SKM-1 (cell line): ENCODE data around the gene PRSS35.
"Not testable (repeated sequence)": the region's sequence is repeated elsewhere in the genome, so short reads cannot be mapped to it uniquely, and the experiment has no call there.

ENCODE experiments used
- DNase-seq: peaks from one replicate; lab custom pipeline; 2025; ENCODE audit not compliant: unreplicated experiment; lab: John Stamatoyannopoulos, UW

PRSS35 gene, protein sequence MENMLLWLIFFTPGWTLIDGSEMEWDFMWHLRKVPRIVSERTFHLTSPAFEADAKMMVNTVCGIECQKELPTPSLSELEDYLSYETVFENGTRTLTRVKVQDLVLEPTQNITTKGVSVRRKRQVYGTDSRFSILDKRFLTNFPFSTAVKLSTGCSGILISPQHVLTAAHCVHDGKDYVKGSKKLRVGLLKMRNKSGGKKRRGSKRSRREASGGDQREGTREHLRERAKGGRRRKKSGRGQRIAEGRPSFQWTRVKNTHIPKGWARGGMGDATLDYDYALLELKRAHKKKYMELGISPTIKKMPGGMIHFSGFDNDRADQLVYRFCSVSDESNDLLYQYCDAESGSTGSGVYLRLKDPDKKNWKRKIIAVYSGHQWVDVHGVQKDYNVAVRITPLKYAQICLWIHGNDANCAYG

DNA sequence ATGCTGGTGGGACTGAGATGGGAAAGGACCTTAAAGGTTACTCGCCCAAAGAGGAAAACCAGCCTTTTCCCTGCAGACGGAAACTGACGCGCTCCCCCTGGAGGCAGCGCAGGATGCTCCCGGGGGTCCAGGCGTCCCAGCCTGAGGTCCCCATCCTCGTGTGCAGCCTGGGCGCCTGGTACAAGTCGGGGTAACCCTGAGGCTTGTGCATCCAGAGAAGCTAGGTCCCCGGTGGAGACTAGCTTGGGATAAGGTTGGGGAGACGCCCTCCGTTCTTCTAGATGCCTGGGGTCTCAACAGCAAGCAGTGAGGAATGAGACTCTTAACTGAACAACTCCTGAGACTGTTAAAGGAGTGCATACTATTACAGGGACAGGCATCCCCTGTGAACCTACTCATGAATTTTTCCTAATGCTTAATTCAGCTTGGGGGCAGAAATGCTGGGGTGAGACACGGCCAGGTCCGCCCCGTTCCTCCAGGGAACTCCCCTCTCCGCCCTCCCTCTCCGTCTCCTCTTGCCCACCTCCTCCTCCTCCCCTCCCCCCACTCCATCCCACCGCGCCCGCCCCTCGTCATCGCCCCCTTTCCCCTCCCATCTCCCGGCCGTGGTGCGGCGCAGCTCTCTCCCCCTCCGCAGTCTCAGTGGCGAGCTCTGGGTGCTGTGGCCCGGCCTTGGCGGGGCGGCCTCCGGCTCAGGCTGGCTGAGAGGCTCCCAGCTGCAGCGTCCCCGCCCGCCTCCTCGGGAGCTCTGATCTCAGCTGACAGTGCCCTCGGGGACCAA is at the start of gene PRSS35:
Gene PRSS35 (plus strand): TSS at position 634 of the 781 bp plus-strand sequence. CDS start 10,908 bp downstream, outside the sequence.
- DNase-seq, result no peak

- no peak for DNase-seq
Measured at GRCh38 chr6:83463886-83464285, 48.4 kb upstream of the PRSS35 start.

DNA sequence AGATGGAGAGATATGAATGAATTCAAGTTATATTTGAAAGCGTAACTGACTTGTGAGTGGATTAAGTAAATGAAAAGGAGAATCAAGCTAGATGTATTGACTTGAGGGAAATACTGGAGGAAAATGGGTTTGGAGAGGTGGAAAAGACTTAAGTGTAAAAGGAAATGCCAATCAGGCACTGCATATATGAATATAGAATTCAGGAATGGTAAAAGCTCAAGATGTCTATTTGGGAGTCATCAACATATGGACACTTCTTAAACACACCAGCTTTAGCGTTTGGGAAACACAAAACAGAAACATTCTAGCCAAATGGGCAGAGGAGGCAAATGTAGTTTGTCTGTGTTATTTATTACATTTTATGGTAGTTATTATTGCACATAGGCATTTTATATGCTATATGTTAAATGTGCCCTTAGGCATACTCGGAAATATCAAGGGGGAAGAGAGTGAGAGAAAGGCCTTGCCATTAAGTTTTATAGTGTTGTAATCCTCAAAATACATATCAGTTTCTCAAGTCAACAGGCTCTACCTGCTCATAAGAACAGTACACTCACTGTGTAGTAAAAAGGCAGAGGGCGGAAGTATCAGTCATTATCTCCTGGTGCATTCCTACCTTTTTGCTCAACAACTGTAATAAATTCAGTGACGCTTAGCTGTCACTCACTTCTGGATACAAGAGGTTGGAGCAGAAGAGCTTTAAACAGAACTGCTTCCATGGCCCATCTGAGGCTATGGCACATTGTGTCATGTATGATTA is 47.8 kb upstream of the PRSS35 start:
- no peak for DNase-seq

- DNase-seq, result no peak
Measured at GRCh38 chr6:83466328-83466727, 46.0 kb upstream of the PRSS35 start.

DNA sequence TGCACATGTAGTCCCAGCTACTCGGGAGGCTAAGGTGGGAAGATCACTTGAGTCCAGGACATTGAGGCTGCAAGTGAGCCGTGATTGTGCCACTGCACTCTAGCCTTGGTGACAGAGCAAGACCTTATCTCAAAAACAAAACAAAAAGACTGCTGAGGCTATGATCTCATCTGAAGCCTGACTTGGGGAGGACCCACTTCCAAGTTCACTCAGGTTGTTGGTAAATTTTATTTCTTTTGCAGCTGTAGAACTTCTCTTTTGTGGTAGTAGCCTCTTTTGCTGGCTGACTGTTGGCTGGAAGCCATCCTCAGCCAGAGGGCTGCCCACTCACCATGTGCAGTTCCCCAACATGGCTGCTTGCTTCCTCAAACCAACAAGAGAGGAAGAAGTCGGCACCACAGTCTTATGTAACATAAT is 44.7 kb upstream of the PRSS35 start:
- peak; percentile 70 for DNase-seq

GRCh38 chr6:83470001-83470400 is 42.3 kb upstream of the PRSS35 start:
- no peak for DNase-seq

- DNase-seq, result no peak
Measured at GRCh38 chr6:83470587-83470986, 41.7 kb upstream of the PRSS35 start.

- no peak for DNase-seq
Measured at GRCh38 chr6:83472767-83473166, 39.6 kb upstream of the PRSS35 start.

DNA sequence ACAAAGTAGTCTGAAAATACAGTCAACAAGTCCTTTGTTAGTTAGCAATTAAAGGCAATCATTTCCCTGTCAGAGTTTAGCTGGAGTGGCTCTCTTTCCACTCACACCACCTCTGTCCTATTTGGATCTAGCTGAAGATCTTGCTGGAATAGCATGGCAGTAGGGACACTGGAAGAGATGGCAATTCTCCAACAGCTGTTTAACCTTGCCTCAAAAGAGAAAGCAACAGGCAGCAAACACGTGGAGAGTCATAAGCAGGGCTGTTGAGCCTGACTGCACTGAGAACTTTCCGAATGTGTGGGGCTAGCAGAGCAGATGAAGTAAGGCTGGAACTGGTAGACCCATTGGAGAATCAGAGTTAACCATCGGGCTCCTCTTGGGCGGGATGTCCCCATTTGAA is 38.0 kb upstream of the PRSS35 start:
- no peak for DNase-seq

- no peak for DNase-seq
Measured at GRCh38 chr6:83476971-83477370, 35.4 kb upstream of the PRSS35 start.

DNA sequence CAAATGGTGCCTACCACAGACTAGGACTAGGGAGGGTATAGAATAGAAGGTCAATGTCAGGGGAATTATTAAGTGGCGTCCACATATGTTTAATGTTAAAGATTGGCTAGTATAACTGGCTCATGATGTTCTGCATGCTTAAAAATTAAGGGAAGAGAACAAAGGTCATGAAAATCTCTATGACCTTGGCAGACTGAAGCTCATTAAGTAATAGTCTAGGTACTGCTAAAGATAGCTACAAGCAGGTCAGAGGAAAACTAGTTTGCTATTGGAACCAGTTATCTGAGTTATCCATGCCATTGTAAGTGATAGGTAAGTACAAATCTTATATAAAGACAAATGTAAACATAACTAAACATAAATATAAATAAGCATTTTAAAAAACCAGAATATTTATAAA is 32.9 kb upstream of the PRSS35 start:
- DNase-seq, result no peak

DNA sequence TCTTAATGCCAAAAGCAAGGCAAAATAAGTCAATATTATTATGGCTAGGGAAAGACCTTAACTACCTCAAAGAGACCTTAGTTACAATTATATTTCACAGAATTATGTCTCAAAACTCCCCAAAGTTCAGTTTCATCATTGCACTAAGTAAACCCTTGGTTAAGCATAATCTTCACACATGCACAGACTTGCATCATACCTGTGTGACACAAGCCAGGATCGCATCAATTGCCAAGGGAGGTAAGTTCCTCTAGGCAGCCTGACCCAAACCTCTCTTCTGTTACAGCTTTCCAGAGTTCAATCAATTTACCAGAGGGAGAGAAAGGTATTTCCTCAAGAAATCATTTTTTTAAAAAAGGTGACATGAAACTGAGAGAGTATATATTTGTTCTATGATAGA is 31.9 kb upstream of the PRSS35 start:
- DNase-seq, result no peak

- DNase-seq, result not testable (repeated sequence)
Measured at GRCh38 chr6:83481938-83482337, 30.4 kb upstream of the PRSS35 start.

DNA sequence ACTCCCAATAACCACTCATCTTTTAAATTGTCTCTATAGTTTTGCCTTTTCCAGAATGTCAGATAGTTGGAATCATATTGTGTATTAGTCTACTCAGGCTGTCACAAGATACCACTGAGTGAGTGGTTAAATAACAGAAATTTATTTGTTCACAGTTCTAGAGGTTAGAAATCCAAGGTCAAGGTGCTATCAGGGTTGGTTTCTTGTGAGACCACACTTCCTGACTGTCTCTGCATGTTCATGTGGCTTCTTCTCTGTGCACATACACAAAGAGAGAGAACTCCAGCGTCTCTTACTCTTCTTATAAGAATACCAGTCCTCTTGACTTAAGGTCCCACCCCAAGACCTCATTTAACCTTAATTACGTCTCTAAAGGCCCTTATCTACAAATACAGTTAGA is 23.9 kb upstream of the PRSS35 start:
- no peak for DNase-seq

- no peak for DNase-seq
Measured at GRCh38 chr6:83488861-83489260, 23.5 kb upstream of the PRSS35 start.

- no peak for DNase-seq
Measured at GRCh38 chr6:83490217-83490807, 22.0 kb upstream of the PRSS35 start.

DNA sequence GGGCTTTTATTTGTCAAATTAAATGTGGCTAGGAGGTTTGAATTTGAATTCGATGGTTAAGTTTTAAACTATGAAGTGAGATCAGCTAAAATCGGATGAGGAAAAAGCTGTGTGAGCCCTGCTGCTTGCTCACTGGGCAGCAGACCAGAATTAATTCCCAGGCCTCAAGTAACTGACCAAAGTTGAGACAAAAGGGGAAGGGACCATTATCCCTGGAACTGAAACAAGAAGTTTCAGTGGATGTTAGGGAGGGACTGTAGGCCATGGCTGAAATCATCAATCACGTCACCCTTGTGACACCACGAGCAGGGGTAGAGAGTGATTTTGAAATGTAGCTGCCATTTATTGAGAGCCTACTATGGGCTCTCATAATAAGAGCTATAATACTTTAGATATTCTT is 7.0 kb upstream of the PRSS35 start:
- no peak for DNase-seq

DNA sequence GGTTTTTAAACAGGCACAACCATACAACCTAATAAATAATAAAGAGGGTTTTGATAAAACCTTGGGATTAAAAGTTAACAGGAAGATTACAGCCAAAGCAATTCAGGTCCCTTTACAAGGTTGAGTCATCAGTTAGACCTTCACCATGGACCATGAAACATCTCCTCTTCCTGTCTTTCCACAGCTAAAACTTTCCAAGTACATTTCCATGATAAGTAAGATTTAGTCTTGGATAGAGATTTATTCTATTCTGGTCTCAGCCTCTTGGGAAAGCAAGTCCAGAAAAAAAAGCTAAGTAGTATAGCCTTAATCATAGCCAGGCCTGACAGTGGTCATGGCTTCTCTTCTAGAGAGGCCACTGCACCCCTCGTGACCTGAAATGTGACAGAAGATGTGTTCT is 2.9 kb upstream of the PRSS35 start:
- DNase-seq, result no peak

DNA sequence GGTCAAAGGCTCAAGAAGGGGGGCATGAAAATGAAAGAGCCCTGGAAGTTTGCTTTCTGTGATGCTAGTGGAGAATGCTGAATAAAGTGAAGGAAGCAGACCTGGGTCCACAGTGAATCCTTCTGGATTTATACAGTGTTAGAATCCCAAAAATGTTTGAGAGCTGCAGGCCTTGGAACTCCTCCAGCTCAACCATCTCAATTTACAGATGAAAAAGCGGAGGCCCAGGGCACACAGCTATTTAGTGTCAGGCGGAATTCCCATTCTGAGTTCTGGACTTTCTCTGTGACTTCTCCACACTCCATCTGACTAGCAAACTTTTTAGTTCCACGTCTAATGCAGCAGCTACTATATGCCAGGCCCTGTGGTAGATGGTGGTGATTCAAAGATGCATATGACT is 1.5 kb upstream of the PRSS35 start:
- no peak for DNase-seq

DNA sequence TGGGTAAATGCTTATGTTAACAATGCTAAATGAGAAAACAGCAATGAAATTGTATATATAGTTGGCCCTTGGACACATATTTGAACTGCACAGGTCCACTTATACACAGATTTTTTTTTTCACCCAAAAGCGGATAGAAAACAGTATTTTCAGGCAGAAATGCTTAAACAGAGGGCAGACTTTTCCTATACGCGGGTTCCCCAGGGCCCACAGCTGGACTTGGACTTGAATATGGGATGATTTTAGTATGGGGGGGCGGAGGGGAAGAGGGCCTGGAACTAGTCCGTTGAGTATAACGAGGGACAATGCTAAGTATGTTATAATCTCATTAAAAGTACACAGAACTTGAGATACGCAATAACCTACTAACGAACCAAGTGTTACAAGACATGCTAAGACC is 1.1 kb upstream of the PRSS35 start:
- no peak for DNase-seq

DNA sequence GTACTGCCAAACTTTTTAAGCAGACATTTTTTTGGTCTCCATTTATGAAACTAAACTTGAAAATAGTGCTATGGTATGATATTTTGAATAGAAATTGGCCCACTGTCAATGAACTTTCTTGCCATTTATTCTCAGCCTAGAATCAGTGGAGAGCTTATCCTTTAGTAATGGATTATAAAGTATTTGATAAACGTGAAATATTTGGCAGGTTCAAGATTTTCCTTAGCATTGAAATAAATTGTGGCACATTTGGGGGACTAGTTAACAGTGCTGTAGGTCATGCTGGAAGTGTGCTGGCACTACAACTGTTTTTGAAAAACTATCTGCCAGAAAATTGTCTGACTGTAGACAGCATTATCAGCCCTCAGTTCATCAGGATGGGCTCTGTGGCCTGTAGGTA is 2.1 kb downstream of the PRSS35 start:
- no peak for DNase-seq
